ENCODE data around the gene AMOTL1.

AMOTL1 gene

GRCh38 chr11:94868468-94868867 lies 100.3 kb downstream of the AMOTL1 start:
- H3K4me3 ChIP-seq (ENCODE audit: control insufficient read depth, low read depth, low read length) = no peak overlapping the region
- TF ChIP-seq CTCF (IDR thresholded peaks at IDR 0.05; ENCODE audit: control insufficient read depth, insufficient read depth, low read depth, low read length, missing control alignments) = no peak
- DNase-seq (ENCODE audit: low read depth) = no peak

- DNase-seq (ENCODE audit: low read depth) = no peak
These were observed 101.0 kb downstream of the AMOTL1 start for GRCh38 chr11:94869186-94869585.

GRCh38 chr11:94870422-94870821 lies 102.3 kb downstream of the AMOTL1 start:
- no peak for DNase-seq (ENCODE audit: low read depth)
- no peak overlapping the region for H3K4me3 ChIP-seq (ENCODE audit: control insufficient read depth, low read depth, low read length)
- TF ChIP-seq CTCF (IDR thresholded peaks at IDR 0.05; ENCODE audit: control insufficient read depth, insufficient read depth, low read depth, low read length, missing control alignments) = no peak

More at GRCh38 chr11:94869186-94869585, 101.0 kb downstream of the AMOTL1 start:
- no peak for TF ChIP-seq CTCF (IDR thresholded peaks at IDR 0.05; ENCODE audit: control insufficient read depth, insufficient read depth, low read depth, low read length, missing control alignments)
- H3K4me3 ChIP-seq (ENCODE audit: control insufficient read depth, low read depth, low read length) = no peak overlapping the region

GRCh38 chr11:94871491-94872185 lies 103.5 kb downstream of the AMOTL1 start:
- no peak for DNase-seq (ENCODE audit: low read depth)
- no peak overlapping the region for H3K4me3 ChIP-seq (ENCODE audit: control insufficient read depth, low read depth, low read length)
- TF ChIP-seq CTCF (IDR thresholded peaks at IDR 0.05; ENCODE audit: control insufficient read depth, insufficient read depth, low read depth, low read length, missing control alignments) = no peak

- no peak for DNase-seq (ENCODE audit: low read depth)
- H3K4me3 ChIP-seq (ENCODE audit: control insufficient read depth, low read depth, low read length) = no peak overlapping the region
- no peak for TF ChIP-seq CTCF (IDR thresholded peaks at IDR 0.05; ENCODE audit: control insufficient read depth, insufficient read depth, low read depth, low read length, missing control alignments)
These were observed 105.9 kb downstream of the AMOTL1 start for GRCh38 chr11:94873916-94874540.

- no peak for DNase-seq (ENCODE audit: low read depth)
- no peak overlapping the region for H3K4me3 ChIP-seq (ENCODE audit: control insufficient read depth, low read depth, low read length)
- no peak for TF ChIP-seq CTCF (IDR thresholded peaks at IDR 0.05; ENCODE audit: control insufficient read depth, insufficient read depth, low read depth, low read length, missing control alignments)
These were observed 108.1 kb downstream of the AMOTL1 start for GRCh38 chr11:94876222-94876621.
